Calu3 (cell line): ENCODE results near the gene GRPR. TPM values are rescaled to one million over a fixed set of nuclear protein-coding genes. Genes with fewer than 3 reads are reported as not detected.

Source experiments
- BruUV-seq: library from RNA; stranded (reverse); fragments of 400-500 nt; replicated peaks from 2 replicates; lab custom pipeline; 2021; lab: Mats Ljungman, UMichigan
- CTCF ChIA-PET: fragments of 300-600 bp; sonication (Branson Sonifier 250); formaldehyde crosslinking; loops from one replicate; lab custom pipeline; 2022; ENCODE audit warnings: antibody characterized with exemption; lab: Charles Lee
- DNase-seq: peaks from one replicate; pipeline ENCODE4 v3.0.0; 2022
- H3K27ac Mint-ChIP-seq: one replicate; pipeline ENCODE4 v1.8.0; 2022; ENCODE audit warnings: mixed read lengths; ENCODE audit not compliant: unreplicated experiment
- H3K27me3 Mint-ChIP-seq: one replicate; pipeline ENCODE4 v1.8.0; 2022; ENCODE audit warnings: mixed read lengths; ENCODE audit not compliant: unreplicated experiment
- H3K36me3 Mint-ChIP-seq: one replicate; pipeline ENCODE4 v1.8.0; 2022; ENCODE audit warnings: mild to moderate bottlenecking, moderate library complexity, mixed read lengths; ENCODE audit not compliant: insufficient read depth, unreplicated experiment
- H3K4me1 Mint-ChIP-seq: one replicate; pipeline ENCODE4 v1.8.0; 2022; ENCODE audit warnings: mild to moderate bottlenecking, low read depth, mixed read lengths; ENCODE audit not compliant: unreplicated experiment
- H3K4me3 Mint-ChIP-seq: one replicate; pipeline ENCODE4 v1.8.0; 2022; ENCODE audit warnings: mild to moderate bottlenecking, low read depth, moderate library complexity, mixed read lengths; ENCODE audit not compliant: unreplicated experiment
- H3K9me3 Mint-ChIP-seq: one replicate; pipeline ENCODE4 v1.8.0; 2022; ENCODE audit warnings: low read depth, mixed read lengths; ENCODE audit not compliant: unreplicated experiment
- intact Hi-C: fragments of 100-400 bp; cut with micrococcal nuclease; formaldehyde crosslinking; loops from one replicate; pipeline ENCODE4 v1.10.0; 2022; ENCODE audit not compliant: unreplicated experiment
- total RNA-seq: library from RNA; stranded (reverse); gene quantifications from 2 replicates; pipeline ENCODE4 v1.2.3, GENCODE V29; 2022
- TF ChIP-seq, protein P1 (sequence below): fragments of 200-600 bp; IDR thresholded peaks from one replicate; pipeline ENCODE4 v1.8.0; 2022; ENCODE audit warnings: antibody characterized with exemption; ENCODE audit not compliant: unreplicated experiment

GRPR gene
- total RNA-seq, 1 experiment from 2014 or later, result 0.85 TPM

DNA sequence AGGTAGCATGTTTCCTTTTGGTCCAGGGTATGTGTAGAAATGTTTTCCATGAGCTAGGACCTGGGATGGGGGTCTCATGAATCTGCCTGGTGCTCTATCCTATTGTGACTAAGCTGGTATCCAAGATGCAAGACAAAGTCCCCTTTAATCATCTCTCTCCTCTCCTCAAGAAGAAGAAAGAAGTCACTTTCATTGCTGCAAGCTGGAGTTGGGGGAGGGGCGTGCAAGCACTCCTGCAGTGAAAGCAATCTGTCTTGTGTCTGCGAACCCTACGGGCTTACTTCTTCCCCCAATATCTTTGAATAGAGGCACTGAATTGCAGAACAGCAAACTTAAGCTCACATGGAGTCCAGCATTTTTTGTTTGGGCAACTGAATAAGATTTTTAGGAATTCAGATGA lies 27.2 kb upstream of the GRPR start:
- Mint-ChIP-seq H3K4me3 (no peak overlapping the region), H3K4me1 (no peaks in the 10 kb centered on the region), H3K36me3 (no peaks in the 10 kb centered on the region), H3K9me3 (peaks cover 2% of the 10 kb centered on the region), H3K27me3 (no peaks in the 10 kb centered on the region), H3K27ac (no peak overlapping the region)
- DNase-seq, result no peak
- CTCF ChIA-PET, result no interaction called here
- BruUV-seq, result no TSS peak
- TF ChIP-seq, protein P1, sequence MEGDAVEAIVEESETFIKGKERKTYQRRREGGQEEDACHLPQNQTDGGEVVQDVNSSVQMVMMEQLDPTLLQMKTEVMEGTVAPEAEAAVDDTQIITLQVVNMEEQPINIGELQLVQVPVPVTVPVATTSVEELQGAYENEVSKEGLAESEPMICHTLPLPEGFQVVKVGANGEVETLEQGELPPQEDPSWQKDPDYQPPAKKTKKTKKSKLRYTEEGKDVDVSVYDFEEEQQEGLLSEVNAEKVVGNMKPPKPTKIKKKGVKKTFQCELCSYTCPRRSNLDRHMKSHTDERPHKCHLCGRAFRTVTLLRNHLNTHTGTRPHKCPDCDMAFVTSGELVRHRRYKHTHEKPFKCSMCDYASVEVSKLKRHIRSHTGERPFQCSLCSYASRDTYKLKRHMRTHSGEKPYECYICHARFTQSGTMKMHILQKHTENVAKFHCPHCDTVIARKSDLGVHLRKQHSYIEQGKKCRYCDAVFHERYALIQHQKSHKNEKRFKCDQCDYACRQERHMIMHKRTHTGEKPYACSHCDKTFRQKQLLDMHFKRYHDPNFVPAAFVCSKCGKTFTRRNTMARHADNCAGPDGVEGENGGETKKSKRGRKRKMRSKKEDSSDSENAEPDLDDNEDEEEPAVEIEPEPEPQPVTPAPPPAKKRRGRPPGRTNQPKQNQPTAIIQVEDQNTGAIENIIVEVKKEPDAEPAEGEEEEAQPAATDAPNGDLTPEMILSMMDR, result no peak
- intact Hi-C loops, result no loop called here

DNA sequence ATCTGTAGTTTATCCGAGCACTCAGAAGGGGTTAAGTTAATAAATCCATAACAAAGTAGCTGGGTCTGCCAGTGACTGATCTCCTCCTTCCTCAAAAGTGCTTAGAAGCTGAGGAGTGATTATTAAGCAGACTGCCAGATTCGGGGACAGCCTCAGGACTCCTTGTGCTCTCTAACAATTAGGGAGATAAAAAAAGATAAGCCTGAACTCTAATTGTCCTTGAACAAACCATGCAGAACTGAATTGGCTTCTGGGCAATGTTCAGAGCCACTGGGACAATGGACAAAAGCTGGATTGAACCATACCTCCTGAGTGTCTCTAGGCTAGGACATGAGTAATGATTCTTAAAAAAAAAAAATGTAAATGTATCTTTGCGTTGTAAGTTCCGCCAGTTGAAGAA lies 22.7 kb upstream of the GRPR start:
- Mint-ChIP-seq H3K9me3 (no peaks in the 10 kb centered on the region), H3K27me3 (no peaks in the 10 kb centered on the region), H3K27ac (no peak overlapping the region), H3K4me1 (no peaks in the 10 kb centered on the region), H3K36me3 (no peaks in the 10 kb centered on the region), H3K4me3 (no peak overlapping the region)
- BruUV-seq, result no TSS peak
- CTCF ChIA-PET, result no interaction called here
- no peak for DNase-seq
- TF ChIP-seq, protein P1, result no peak
- intact Hi-C loops, result no loop called here

DNA sequence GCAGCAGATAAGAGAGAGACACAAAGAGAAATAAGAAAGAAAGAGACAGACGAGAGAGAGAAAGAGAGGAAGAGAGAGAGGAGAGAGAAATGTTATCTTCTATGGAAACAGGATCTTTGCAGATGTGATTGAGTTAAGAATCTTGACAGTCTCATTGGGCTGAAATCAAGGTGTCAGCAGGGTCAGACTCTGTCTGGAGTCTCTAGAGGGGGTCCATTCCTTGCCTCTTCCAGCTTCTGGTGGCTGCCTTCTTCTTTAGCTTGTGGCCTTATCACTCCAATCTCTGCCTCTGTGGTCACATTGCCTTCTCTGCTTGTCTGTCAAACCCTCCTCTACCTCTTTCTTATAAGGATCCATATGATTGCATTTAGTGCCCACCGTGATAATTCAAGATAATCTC lies 21.8 kb upstream of the GRPR start:
- Mint-ChIP-seq H3K9me3 (no peaks in the 10 kb centered on the region), H3K4me1 (no peaks in the 10 kb centered on the region), H3K4me3 (no peak overlapping the region), H3K36me3 (no peaks in the 10 kb centered on the region), H3K27me3 (no peaks in the 10 kb centered on the region), H3K27ac (no peak overlapping the region)
- TF ChIP-seq, protein P1, result no peak
- no peak for DNase-seq
- CTCF ChIA-PET, result no interaction called here
- no TSS peak for BruUV-seq
- intact Hi-C loops, result no loop called here

DNA sequence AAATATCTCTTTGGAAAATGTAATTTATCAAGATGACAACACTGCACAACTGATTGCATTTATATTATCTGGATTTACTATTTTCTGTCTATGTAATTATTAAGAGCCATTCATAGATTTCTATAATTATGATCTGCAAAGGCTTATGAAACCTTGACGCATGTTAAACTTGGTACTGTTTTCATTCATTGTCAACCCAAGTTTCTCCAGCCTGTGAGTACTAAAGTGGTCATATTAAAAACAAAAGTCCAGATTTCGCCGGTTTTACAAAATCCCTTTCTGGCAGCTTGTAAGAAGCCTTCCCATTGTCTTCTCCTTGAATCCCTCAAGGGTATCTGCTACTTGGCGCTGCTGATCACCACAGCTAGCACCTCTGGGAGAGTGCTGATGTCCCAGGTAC lies 19.7 kb upstream of the GRPR start:
- Mint-ChIP-seq H3K9me3 (no peaks in the 10 kb centered on the region), H3K27me3 (no peaks in the 10 kb centered on the region)

More for the DNA sequence above, 19.7 kb upstream of the GRPR start:
- Mint-ChIP-seq H3K4me3 (no peak overlapping the region), H3K4me1 (no peaks in the 10 kb centered on the region), H3K36me3 (no peaks in the 10 kb centered on the region), H3K27ac (no peak overlapping the region)
- TF ChIP-seq, protein P1, result no peak
- CTCF ChIA-PET, result no interaction called here
- no TSS peak for BruUV-seq
- no peak for DNase-seq
- intact Hi-C loops, result no loop called here
